Smooth muscle cell (in vitro differentiated cells): Measurements from ENCODE around the gene SGMS1. TPM values are rescaled to one million over a fixed set of nuclear protein-coding genes. Genes with fewer than 3 reads are reported as not detected.

Experiments
- DNase-seq: peaks from one replicate; lab custom pipeline; 2025; ENCODE audit not compliant: unreplicated experiment; lab: John Stamatoyannopoulos, UW
- H2AFZ ChIP-seq: fragments of 200-600 bp; sonication (generic); 2 replicates; pipeline ENCODE4 v1.6.0; 2016; ENCODE audit warnings: antibody characterized with exemption, low read depth, mild to moderate bottlenecking
- H3F3A ChIP-seq: fragments of 200-600 bp; sonication (generic); 2 replicates; pipeline ENCODE4 v1.6.0; 2017; ENCODE audit warnings: antibody characterized with exemption, low read depth
- H3K27ac ChIP-seq: fragments of 200-600 bp; sonication (generic); 2 replicates; pipeline ENCODE4 v1.5.1; 2016; ENCODE audit warnings: low read depth, mild to moderate bottlenecking
- H3K27me3 ChIP-seq: fragments of 200-600 bp; sonication (generic); 2 replicates; pipeline ENCODE4 v1.6.1; 2016; ENCODE audit warnings: low read depth, mild to moderate bottlenecking
- H3K36me3 ChIP-seq: fragments of 200-600 bp; sonication (generic); 2 replicates; pipeline ENCODE4 v1.5.1; 2016; ENCODE audit warnings: low read depth
- H3K4me1 ChIP-seq: fragments of 200-600 bp; sonication (generic); 2 replicates; pipeline ENCODE4 v1.5.1; 2016; ENCODE audit warnings: low read depth
- H3K4me2 ChIP-seq: fragments of 200-600 bp; sonication (generic); 2 replicates; pipeline ENCODE4 v1.6.0; 2016; ENCODE audit warnings: mild to moderate bottlenecking
- H3K4me3 ChIP-seq: fragments of 200-600 bp; sonication (generic); 2 replicates; pipeline ENCODE4 v1.5.1; 2016; ENCODE audit warnings: mild to moderate bottlenecking
- H3K79me2 ChIP-seq: fragments of 200-600 bp; sonication (generic); 2 replicates; pipeline ENCODE4 v1.6.0; 2016; ENCODE audit warnings: low read depth, mild to moderate bottlenecking
- H3K9ac ChIP-seq: fragments of 200-600 bp; sonication (generic); 2 replicates; pipeline ENCODE4 v1.6.0; 2016; ENCODE audit warnings: low read depth
- H3K9me3 ChIP-seq: fragments of 200-600 bp; sonication (generic); replicated peaks from 2 replicates; pipeline ENCODE4 v1.5.1; 2016; ENCODE audit warnings: low read depth
- H4K20me1 ChIP-seq: fragments of 200-600 bp; sonication (generic); 2 replicates; pipeline ENCODE4 v1.6.0; 2016; ENCODE audit warnings: low read depth
- CTCF ChIP-seq: fragments of 200-600 bp; sonication (generic); IDR thresholded peaks from 2 replicates; pipeline ENCODE4 v1.5.1; 2017; ENCODE audit warnings: borderline replicate concordance, mild to moderate bottlenecking, antibody characterized with exemption; ENCODE audit not compliant: insufficient read depth, poor library complexity, severe bottlenecking
- WGBS: methylation state at CpG from one replicate; pipeline ENCODE4 v1.1.7; 2016; ENCODE audit warnings: low lambda C conversion rate; 5-methylcytosine and 5-hydroxymethylcytosine counted together
- polyA plus RNA-seq: library from polyadenylated mRNA; unstranded; fragments of >200 nt; fragmentation: Nextera tagmentation; extraction: Ambion mirVana; gene quantifications from 2 replicates; pipeline ENCODE4 v1.2.1, GENCODE V29; 2016
- total RNA-seq: library from RNA; depleted of rRNA; stranded (reverse); fragments of >200 nt; gene quantifications from 2 replicates; pipeline ENCODE4 v1.2.3, GENCODE V29; 2014

The SGMS1 gene
- total and polyA plus RNA-seq, 2 experiments from 2014 or later: 4.0 to 14.3 TPM

- no peak overlapping the region for H3K27ac ChIP-seq
- H3K4me3 ChIP-seq: no peak overlapping the region
- no peaks in the 10 kb centered on the region for H3K36me3 ChIP-seq
- no peak for DNase-seq
- no peaks in the 10 kb centered on the region for H3K4me1 ChIP-seq
- H3K79me2 ChIP-seq: no peaks in the 10 kb centered on the region
- H2AFZ ChIP-seq: no peak overlapping the region
- WGBS: 94% methylated on average over 6 of the region's 6 CpGs
- TF ChIP-seq CTCF: no peak
- H3K9ac ChIP-seq: no peak overlapping the region
- H3F3A ChIP-seq: no peaks in the 10 kb centered on the region
- no peaks in the 10 kb centered on the region for H3K9me3 ChIP-seq
- H3K27me3 ChIP-seq: no peaks in the 10 kb centered on the region
- H4K20me1 ChIP-seq: no peaks in the 10 kb centered on the region
- H3K4me2 ChIP-seq: no peak overlapping the region
These were observed 185.5 kb downstream of the SGMS1 start for GRCh38 chr10:50438049-50438936.

GRCh38 chr10:50437248-50437647 lies 186.5 kb downstream of the SGMS1 start:
- no peak for DNase-seq
- Histone ChIP-seq H3K4me2 (no peak overlapping the region), H3K27me3 (no peaks in the 10 kb centered on the region), H3K79me2 (no peaks in the 10 kb centered on the region), H4K20me1 (no peaks in the 10 kb centered on the region), H3K4me3 (no peak overlapping the region), H3K9me3 (no peaks in the 10 kb centered on the region), H3K27ac (no peak overlapping the region), H3K9ac (no peak overlapping the region), H3F3A (no peaks in the 10 kb centered on the region), H3K4me1 (no peaks in the 10 kb centered on the region), H3K36me3 (no peaks in the 10 kb centered on the region), H2AFZ (no peak overlapping the region)
- WGBS: 80% methylated on average over 1 of the region's 1 CpG
- no peak for TF ChIP-seq CTCF

GRCh38 chr10:50436805-50437204 lies 187.0 kb downstream of the SGMS1 start:
- H3K9ac ChIP-seq: no peak overlapping the region
- no peaks in the 10 kb centered on the region for H3K9me3 ChIP-seq
- no peaks in the 10 kb centered on the region for H3K36me3 ChIP-seq
- 93% methylated on average over 4 of the region's 4 CpGs for WGBS
- no peaks in the 10 kb centered on the region for H3K4me1 ChIP-seq
- no peak overlapping the region for H3K27ac ChIP-seq
- no peak overlapping the region for H2AFZ ChIP-seq
- no peaks in the 10 kb centered on the region for H3K27me3 ChIP-seq
- no peak overlapping the region for H3K4me2 ChIP-seq
- H3K79me2 ChIP-seq: no peaks in the 10 kb centered on the region
- no peaks in the 10 kb centered on the region for H4K20me1 ChIP-seq
- TF ChIP-seq CTCF: no peak
- H3F3A ChIP-seq: no peaks in the 10 kb centered on the region
- DNase-seq: no peak
- H3K4me3 ChIP-seq: no peak overlapping the region
